SU-DHL-6 (cell line): ENCODE data around the gene MAPK8IP1.

Experiments used
- H2AFZ ChIP-seq: fragments of 200-600 bp; sonication (generic); 2 replicates; pipeline ENCODE4 v1.6.1; 2014; ENCODE audit warnings: low read depth, mild to moderate bottlenecking, moderate library complexity, mixed read lengths, antibody characterized with exemption, low read length; ENCODE audit not compliant: severe bottlenecking
- H3F3A ChIP-seq: fragments of 200-600 bp; shearing (Covaris generic); 2 replicates; pipeline ENCODE4 v1.6.0; 2016; ENCODE audit warnings: antibody characterized with exemption, mild to moderate bottlenecking; ENCODE audit not compliant: insufficient read depth
- H3K27ac ChIP-seq: fragments of 200-600 bp; sonication (generic); 2 replicates; pipeline ENCODE4 v1.5.1; 2016; ENCODE audit warnings: low read depth, mild to moderate bottlenecking, low read length, moderate library complexity, mixed read lengths
- H3K27me3 ChIP-seq: fragments of 200-600 bp; sonication (generic), shearing (Covaris generic); 2 replicates; pipeline ENCODE4 v1.6.0; 2014; ENCODE audit warnings: mild to moderate bottlenecking, low read length
- H3K36me3 ChIP-seq: fragments of 200-600 bp; sonication (generic); 2 replicates; pipeline ENCODE4 v1.6.1; 2014; ENCODE audit warnings: mild to moderate bottlenecking, low read length, mixed read lengths
- H3K4me2 ChIP-seq: fragments of 300-600, 200-600 bp; shearing (Covaris generic), sonication (generic); 2 replicates; pipeline ENCODE4 v1.6.0; 2014; ENCODE audit warnings: low read length, low read depth, mild to moderate bottlenecking; ENCODE audit not compliant: poor library complexity, severe bottlenecking
- H3K4me3 ChIP-seq: fragments of 200-600 bp; sonication (generic); 2 replicates; pipeline ENCODE4 v1.5.1; 2014; ENCODE audit warnings: antibody characterized with exemption, low read length, mild to moderate bottlenecking, mixed read lengths; ENCODE audit not compliant: insufficient read depth, poor library complexity, severe bottlenecking
- H3K79me2 ChIP-seq: fragments of 200-600 bp; sonication (generic); 2 replicates; pipeline ENCODE4 v1.6.1; 2014; ENCODE audit warnings: mild to moderate bottlenecking, low read length, moderate library complexity; ENCODE audit not compliant: insufficient read depth
- H3K9ac ChIP-seq: fragments of 200-600 bp; sonication (generic); 2 replicates; pipeline ENCODE4 v1.7.0; 2014; ENCODE audit warnings: mild to moderate bottlenecking, low read length
- H3K9me2 ChIP-seq: fragments of 200-600 bp; sonication (generic); replicated peaks from 2 replicates; pipeline ENCODE4 v1.6.1; 2014; ENCODE audit warnings: low read length; ENCODE audit not compliant: insufficient read depth
- H3K9me3 ChIP-seq: fragments of 200-600 bp; sonication (generic); 2 replicates; pipeline ENCODE4 v1.6.1; 2014; ENCODE audit warnings: low read length, mixed read lengths; ENCODE audit not compliant: insufficient read depth
- H4K20me1 ChIP-seq: fragments of 200-600 bp; sonication (generic); 2 replicates; pipeline ENCODE4 v1.6.1; 2014; ENCODE audit warnings: low read depth, mild to moderate bottlenecking, antibody characterized with exemption, low read length, moderate library complexity, mixed read lengths
- EZH2phosphoT487 ChIP-seq: fragments of 200-600 bp; sonication (generic), shearing (Covaris generic); conservative IDR thresholded peaks from 2 replicates; pipeline ENCODE4 v1.6.1; 2018; ENCODE audit warnings: mild to moderate bottlenecking, antibody characterized with exemption, low read length, moderate library complexity, mixed read lengths
- TF ChIP-seq, protein P1 (sequence below): fragments of 200-600 bp; sonication (generic); IDR thresholded peaks from one replicate; pipeline ENCODE4 v1.5.1; 2017; ENCODE audit warnings: antibody characterized with exemption, mild to moderate bottlenecking, low read length, moderate library complexity; ENCODE audit not compliant: insufficient read depth, poor library complexity, severe bottlenecking

Gene MAPK8IP1

DNA sequence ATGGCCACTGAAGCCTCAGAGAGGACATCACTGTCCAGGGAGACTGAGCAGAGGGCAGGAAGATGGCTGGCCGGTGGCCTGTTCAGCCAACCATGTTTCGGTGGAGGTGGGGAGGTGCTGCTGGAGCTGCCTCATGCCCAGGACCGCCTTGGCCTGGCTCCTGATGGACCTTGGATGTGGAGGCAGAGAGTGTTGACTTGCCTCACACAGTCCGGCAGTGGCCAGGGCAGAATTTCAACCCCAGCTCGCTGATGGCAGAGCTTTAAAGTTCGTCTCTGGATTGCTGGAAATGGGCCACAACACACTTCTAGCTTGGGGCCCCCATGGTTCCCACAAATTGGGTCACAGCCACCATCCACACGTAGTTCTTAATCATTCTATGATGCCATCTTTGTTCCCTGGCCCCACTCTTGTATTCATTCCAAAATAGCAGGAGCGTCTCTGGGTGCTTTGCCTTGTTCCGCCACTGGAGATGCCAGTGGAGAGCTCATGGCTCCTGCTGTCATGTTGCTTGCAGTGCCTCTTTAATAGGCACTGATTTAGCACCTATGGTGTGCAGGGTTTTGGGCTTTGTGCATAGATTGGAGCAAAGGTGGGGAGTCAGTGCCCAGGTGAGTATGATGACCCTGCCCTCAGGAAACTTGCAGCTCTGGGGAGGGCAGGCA is 5.6 kb downstream of the MAPK8IP1 start:
- Histone ChIP-seq H4K20me1 (no peaks in the 10 kb centered on the region), H3K4me2 (no peak overlapping the region), H3K36me3 (no peaks in the 10 kb centered on the region), H3F3A (no peaks in the 10 kb centered on the region), H2AFZ (no peak overlapping the region), H3K27me3 (no peaks in the 10 kb centered on the region), H3K4me3 (no peak overlapping the region), H3K27ac (no peak overlapping the region), H3K9ac (no peak overlapping the region), H3K9me3 (no peaks in the 10 kb centered on the region), H3K9me2 (no peaks in the 10 kb centered on the region), H3K79me2 (no peaks in the 10 kb centered on the region)
- TF ChIP-seq, protein P1, sequence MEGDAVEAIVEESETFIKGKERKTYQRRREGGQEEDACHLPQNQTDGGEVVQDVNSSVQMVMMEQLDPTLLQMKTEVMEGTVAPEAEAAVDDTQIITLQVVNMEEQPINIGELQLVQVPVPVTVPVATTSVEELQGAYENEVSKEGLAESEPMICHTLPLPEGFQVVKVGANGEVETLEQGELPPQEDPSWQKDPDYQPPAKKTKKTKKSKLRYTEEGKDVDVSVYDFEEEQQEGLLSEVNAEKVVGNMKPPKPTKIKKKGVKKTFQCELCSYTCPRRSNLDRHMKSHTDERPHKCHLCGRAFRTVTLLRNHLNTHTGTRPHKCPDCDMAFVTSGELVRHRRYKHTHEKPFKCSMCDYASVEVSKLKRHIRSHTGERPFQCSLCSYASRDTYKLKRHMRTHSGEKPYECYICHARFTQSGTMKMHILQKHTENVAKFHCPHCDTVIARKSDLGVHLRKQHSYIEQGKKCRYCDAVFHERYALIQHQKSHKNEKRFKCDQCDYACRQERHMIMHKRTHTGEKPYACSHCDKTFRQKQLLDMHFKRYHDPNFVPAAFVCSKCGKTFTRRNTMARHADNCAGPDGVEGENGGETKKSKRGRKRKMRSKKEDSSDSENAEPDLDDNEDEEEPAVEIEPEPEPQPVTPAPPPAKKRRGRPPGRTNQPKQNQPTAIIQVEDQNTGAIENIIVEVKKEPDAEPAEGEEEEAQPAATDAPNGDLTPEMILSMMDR, result no peak

DNA sequence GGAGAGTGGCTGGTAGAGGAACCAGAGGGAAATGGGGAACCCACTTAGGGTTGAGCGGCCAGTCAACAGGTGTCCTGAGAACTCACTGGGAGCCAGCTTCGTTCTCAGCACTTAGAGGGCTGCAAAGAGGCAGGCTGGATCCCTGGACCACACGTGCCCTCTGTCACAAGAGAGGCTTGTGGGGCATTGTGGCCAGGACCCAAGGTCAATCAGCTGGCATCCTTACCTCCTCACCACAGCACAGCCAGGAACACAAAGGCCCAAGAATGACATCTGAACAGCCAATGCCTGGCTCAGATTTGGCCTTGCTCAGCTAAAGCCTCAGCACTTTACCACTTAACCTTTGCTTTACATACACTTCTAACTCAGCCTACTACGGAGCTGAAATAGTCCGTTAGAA is 7.4 kb downstream of the MAPK8IP1 start:
- TF ChIP-seq EZH2phosphoT487, result no peak
- TF ChIP-seq, protein P1, result no peak
- no peak overlapping the region for H3K27ac ChIP-seq
- no peaks in the 10 kb centered on the region for H3K27me3 ChIP-seq
- no peak overlapping the region for H3K4me3 ChIP-seq
- H4K20me1 ChIP-seq, result no peaks in the 10 kb centered on the region
- no peaks in the 10 kb centered on the region for H3K9me2 ChIP-seq
- no peaks in the 10 kb centered on the region for H3K36me3 ChIP-seq
- H3F3A ChIP-seq, result no peaks in the 10 kb centered on the region
- H2AFZ ChIP-seq, result no peak overlapping the region
- no peaks in the 10 kb centered on the region for H3K79me2 ChIP-seq
- no peak overlapping the region for H3K9ac ChIP-seq
- no peaks in the 10 kb centered on the region for H3K9me3 ChIP-seq
- no peak overlapping the region for H3K4me2 ChIP-seq

DNA sequence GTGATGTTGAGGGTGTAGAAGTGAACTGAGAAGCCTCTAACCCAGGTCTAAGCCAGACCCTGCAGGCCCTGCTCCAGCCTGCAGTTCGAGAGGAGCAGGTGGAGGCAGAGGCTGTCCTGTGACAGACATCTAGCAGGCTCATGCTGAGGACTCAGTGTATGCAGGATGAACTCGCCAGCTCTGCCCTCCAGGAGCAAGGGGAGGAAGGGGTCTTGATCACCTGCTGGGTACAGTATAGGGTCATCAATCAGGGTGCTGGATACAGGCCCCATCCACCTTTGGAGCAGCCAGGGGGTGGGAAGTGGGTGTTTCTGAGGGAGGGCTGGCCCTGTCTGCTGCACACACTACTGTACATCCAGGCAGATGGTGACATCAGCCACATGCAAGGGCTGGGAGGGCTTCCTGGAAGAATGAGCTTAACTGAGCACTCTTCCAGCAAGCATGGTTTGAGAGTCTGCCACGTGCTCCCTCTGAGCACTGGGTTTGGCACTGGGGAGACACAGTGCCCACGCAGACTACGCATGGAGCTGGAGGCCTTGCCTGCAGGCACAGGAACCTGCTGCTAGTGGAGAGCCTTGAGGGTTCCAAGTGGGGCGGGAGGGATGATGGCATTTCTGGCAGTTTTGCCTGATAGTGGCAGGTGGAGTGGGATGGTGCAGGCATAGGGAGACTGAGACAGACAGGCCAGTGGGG is 9.2 kb downstream of the MAPK8IP1 start:
- H3K9me2 ChIP-seq, result no peaks in the 10 kb centered on the region

More for the DNA sequence above, 9.2 kb downstream of the MAPK8IP1 start:
- H3F3A ChIP-seq, result no peaks in the 10 kb centered on the region
- H3K79me2 ChIP-seq, result no peaks in the 10 kb centered on the region
- no peak overlapping the region for H2AFZ ChIP-seq
- H3K9ac ChIP-seq, result no peak overlapping the region
- no peaks in the 10 kb centered on the region for H3K9me3 ChIP-seq
- H4K20me1 ChIP-seq, result no peaks in the 10 kb centered on the region
- no peak for TF ChIP-seq EZH2phosphoT487
- TF ChIP-seq, protein P1, result no peak
- no peaks in the 10 kb centered on the region for H3K27me3 ChIP-seq
- H3K4me3 ChIP-seq, result no peak overlapping the region
- no peak overlapping the region for H3K27ac ChIP-seq
- no peak overlapping the region for H3K4me2 ChIP-seq
- H3K36me3 ChIP-seq, result no peaks in the 10 kb centered on the region
